Effector memory CD8-positive, alpha-beta T cell (primary cell): ENCODE data around the gene KIAA1328.

Experiments used
- ATAC-seq: fragments of 150-1000 bp; cut with Tn5 transposase; replicated peaks from 2 replicates; pipeline ENCODE4 v1.10.0; 2021; ENCODE audit warnings: mild to moderate bottlenecking, moderate library complexity
- DNase-seq, 3 experiments: peaks; one replicate each; pipeline ENCODE4 v3.0.0; 2021
- H3K27ac Mint-ChIP-seq, 2 donors: one replicate each; pipeline ENCODE4 v1.8.0; 2022; ENCODE audit warnings: mild to moderate bottlenecking in 2 of 2, mixed read lengths in 2 of 2, moderate library complexity in 2 of 2
- H3K27me3 Mint-ChIP-seq, 2 donors: one replicate each; pipeline ENCODE4 v1.8.0; 2022; ENCODE audit warnings: mixed read lengths in 2 of 2
- H3K36me3 Mint-ChIP-seq: one replicate; pipeline ENCODE4 v1.8.0; 2022; ENCODE audit warnings: mild to moderate bottlenecking, moderate library complexity, mixed read lengths; ENCODE audit not compliant: insufficient read depth
- H3K4me1 Mint-ChIP-seq, 2 donors: one replicate each; pipeline ENCODE4 v1.8.0; 2022; ENCODE audit warnings: low read depth in 2 of 2, mixed read lengths in 2 of 2
- H3K4me3 Mint-ChIP-seq, 2 donors: one replicate each; pipeline ENCODE4 v1.8.0; 2022; ENCODE audit warnings: mild to moderate bottlenecking in 2 of 2, mixed read lengths in 2 of 2, moderate library complexity in 2 of 2
- H3K9me3 Mint-ChIP-seq, 2 donors: one replicate each; pipeline ENCODE4 v1.8.0; 2022; ENCODE audit warnings: mixed read lengths in 2 of 2
- total RNA-seq, 9 experiments: gene quantifications; one replicate each; lab custom pipeline; 2026; lab: John Stamatoyannopoulos, UW

The KIAA1328 gene
- total RNA-seq: 8.6 to 34.5 (median 20.7) reads per million in 9 experiments

DNA sequence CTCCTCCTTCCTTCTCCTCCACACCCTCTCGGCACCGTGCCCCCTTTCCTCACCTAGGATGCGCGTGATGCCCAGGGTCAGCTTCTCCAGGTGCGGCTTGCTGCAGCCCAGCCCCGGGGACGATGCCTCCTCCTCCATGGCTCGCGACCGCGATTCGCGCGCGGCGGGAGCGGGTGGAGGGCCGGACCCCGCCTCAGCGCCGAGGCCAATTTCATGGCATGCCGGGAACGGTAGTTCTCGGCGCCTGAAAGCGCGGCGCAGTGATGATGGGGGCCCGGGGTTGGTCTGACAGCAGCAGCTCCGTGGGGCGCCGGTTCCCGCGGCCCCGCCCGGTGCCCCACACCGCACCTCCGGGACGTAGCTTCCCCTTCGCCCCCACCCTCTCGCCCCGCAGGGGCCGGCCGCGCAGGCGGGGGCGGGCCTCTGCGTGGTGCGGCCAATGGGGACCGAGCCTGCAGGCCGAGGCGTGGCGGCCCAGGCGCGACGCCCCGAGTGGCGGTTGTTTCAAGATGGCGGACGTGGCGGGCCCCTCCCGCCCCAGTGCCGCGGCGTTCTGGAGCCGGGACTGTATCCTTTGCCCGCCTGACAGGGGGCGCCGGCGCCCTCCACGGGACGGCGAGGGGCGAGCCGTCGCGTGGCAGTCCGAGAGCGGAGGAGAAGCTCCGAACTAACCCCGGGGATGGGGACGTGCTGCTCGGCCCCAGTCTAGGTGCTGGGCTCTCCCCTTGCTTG, at the start of gene KIAA1328, which contains the start of gene TPGS2:
Gene KIAA1328 (plus strand): TSS at position 498 of the 732 bp plus-strand sequence. CDS start 12 bp downstream, at position 510.
Gene TPGS2 (minus strand): TSS at position 373 of the 732 bp plus-strand sequence. CDS start 235 bp downstream, at position 138.
- no peaks in the 10 kb centered on the region for H3K27me3 Mint-ChIP-seq
- peak; percentile 87 for ATAC-seq

DNA sequence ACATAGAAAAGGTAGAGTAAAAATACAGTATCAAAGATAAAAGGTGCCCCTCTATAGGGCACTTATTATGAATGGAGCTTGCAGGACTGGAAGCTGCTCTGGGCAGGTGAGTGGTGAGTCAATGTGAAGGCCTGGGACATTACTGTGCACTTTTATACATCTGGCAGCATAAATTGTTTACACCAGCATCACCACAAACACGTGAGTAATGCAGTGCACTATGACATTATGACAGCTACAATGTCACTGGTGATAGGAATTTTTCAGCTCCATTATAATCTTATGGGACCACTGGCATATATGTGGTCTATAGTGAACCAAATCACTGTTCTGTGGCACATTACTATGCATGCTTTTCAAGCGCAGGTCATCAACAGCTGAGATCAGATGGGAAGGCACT, 48.2 kb upstream of the KIAA1328 start:
- ATAC-seq (no peak), DNase-seq (no peak)
- peaks cover 5% of the 10 kb centered on the region for H3K36me3 Mint-ChIP-seq
- no peak overlapping the region for H3K27ac Mint-ChIP-seq
- H3K4me1 Mint-ChIP-seq: no peaks in the 10 kb centered on the region
- no peaks in the 10 kb centered on the region for H3K27me3 Mint-ChIP-seq
- H3K4me3 Mint-ChIP-seq: no peak overlapping the region
- no peaks in the 10 kb centered on the region for H3K9me3 Mint-ChIP-seq

More for the DNA sequence above, at the start of gene KIAA1328, which contains the start of gene TPGS2:
- DNase-seq: peak; percentile 79 to 84 (median 83)
- Mint-ChIP-seq H3K4me3 (peak within 1 kb of the TSS; percentile 89 to 93), H3K36me3 (peaks cover 10% of the 10 kb centered on the region), H3K4me1 (peaks cover 26 to 27% of the 10 kb centered on the region in 2 donors), H3K9me3 (no peaks in the 10 kb centered on the region), H3K27ac (peak within 1 kb of the TSS; percentile 47 to 82)

DNA sequence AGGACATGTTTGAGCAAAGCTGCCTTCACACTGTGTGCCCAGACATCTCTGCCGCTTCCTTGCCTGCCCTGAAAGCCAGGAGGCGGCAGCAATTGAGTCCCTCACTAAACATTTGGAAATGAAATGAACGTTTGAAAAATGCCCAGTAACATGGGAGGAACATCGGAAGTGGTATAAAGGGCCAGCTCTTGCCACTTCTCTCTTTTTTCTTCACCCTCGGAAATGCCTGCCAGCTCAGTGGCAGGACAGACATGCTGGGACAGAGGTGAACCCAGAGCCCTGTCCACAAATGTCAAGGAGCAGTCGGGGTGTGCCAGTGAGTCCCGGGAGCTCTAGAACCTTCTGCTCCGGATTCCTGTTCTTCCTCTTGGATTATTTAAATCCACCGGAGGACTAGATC, 46.2 kb upstream of the KIAA1328 start:
- ATAC-seq (no peak), DNase-seq (no peak)
- H3K36me3 Mint-ChIP-seq: peaks cover 5% of the 10 kb centered on the region
- H3K4me1 Mint-ChIP-seq: no peaks in the 10 kb centered on the region
- H3K27me3 Mint-ChIP-seq: no peaks in the 10 kb centered on the region
- H3K27ac Mint-ChIP-seq: no peak overlapping the region
- H3K4me3 Mint-ChIP-seq: no peak overlapping the region
- H3K9me3 Mint-ChIP-seq: no peaks in the 10 kb centered on the region

- Mint-ChIP-seq H3K36me3 (peaks cover 13% of the 10 kb centered on the region), H3K4me3 (no peak overlapping the region), H3K4me1 (no peaks in the 10 kb centered on the region), H3K9me3 (no peaks in the 10 kb centered on the region), H3K27me3 (no peaks in the 10 kb centered on the region), H3K27ac (no peak overlapping the region)
- DNase-seq (no peak), ATAC-seq (no peak)
Observed at GRCh38 chr18:36783792-36784191, 45.1 kb upstream of the KIAA1328 start.

DNA sequence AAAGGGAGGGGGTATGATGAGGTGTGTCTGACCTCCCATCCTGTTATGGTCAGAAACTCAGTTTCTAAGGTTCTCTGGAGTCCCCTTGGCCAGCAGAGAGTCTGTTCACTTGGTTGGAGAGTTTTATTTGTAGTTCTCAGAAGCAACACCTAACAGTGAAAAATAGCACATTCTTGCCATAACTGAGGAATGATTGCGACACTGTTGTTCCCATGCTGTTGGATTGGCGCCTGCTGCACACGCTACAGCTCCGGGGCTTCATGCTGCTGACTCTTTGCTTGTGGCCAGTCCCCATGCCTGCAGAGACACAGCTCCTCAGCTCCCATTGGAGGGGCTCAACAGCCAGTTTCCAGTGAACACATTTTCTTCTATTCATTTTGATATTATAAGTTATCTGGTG, 42.2 kb upstream of the KIAA1328 start:
- DNase-seq: no peak
- H3K9me3 Mint-ChIP-seq: no peaks in the 10 kb centered on the region
- H3K4me3 Mint-ChIP-seq: no peak overlapping the region
- peaks cover 14% of the 10 kb centered on the region for H3K36me3 Mint-ChIP-seq
- no peak for ATAC-seq
- no peak overlapping the region for H3K27ac Mint-ChIP-seq
- no peaks in the 10 kb centered on the region for H3K27me3 Mint-ChIP-seq
- H3K4me1 Mint-ChIP-seq: no peaks in the 10 kb centered on the region

- H3K4me1 Mint-ChIP-seq: peaks cover 0 to 2% of the 10 kb centered on the region in 2 donors
- H3K4me3 Mint-ChIP-seq: no peak overlapping the region
- H3K9me3 Mint-ChIP-seq: no peaks in the 10 kb centered on the region
- H3K27me3 Mint-ChIP-seq: no peaks in the 10 kb centered on the region
- ATAC-seq (no peak), DNase-seq (no peak)
- H3K36me3 Mint-ChIP-seq: peaks cover 28% of the 10 kb centered on the region
- H3K27ac Mint-ChIP-seq: no peak overlapping the region
Observed at GRCh38 chr18:36792634-36793283, 36.2 kb upstream of the KIAA1328 start.

DNA sequence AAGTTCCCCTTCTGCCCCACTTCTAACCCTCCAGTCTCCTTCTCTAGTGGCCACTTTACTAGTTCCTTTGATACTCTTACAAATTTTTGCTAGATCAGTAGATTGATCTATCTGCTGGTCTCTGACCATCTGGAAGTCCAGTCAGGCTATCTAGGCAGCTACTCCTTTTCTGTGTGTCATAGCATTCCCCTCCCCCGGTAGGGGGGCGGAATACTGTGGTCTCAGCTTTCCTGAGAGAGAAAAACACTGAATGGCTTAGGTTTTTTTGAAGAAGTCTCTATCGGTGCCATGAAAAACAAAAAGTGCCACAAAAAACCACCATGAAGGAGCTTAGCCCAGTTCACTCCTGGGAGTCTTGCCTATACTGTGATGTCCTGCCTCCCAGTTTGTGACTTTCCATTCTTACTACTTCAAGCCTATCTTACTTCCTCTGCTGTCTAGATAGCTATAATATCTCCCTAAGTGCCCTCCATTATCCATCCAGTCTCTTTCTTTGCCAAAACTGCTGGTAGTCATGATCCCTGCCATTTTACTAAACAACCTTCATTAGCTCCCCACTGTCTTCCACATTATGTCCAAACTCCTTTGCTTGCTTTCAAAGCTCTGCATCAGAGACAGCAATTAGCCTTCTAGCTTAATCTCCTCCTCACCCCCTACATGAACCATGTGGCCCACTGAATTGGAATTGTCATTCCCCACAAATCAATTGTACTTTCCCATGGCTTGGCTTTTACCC, 30.0 kb upstream of the KIAA1328 start:
- ATAC-seq: no peak
- Mint-ChIP-seq H3K36me3 (peaks cover 41% of the 10 kb centered on the region), H3K27ac (peak overlapping the region in 1 of 2 donors; percentile 26), H3K4me1 (peaks cover 0 to 2% of the 10 kb centered on the region in 2 donors), H3K9me3 (no peaks in the 10 kb centered on the region), H3K4me3 (no peak overlapping the region), H3K27me3 (no peaks in the 10 kb centered on the region)
- no peak for DNase-seq

DNA sequence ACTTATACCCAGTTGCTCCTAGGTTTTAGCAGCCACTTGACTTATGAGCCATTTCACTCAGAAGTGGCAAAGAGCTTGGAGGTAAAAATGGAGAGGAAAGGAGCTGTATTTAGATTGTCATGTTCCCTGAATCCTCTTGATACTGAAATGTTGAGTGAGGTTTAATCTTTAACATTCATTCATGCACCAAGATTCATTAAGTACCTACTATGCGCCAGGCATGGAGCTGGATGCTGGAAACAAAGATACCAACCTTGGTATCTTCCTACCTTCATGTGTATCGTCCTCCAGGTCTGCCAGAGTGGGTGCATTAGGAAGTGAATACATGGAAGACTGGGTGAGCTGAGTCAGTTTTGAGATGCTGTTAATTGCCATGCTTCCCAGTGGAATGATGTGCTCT, 23.8 kb upstream of the KIAA1328 start:
- ATAC-seq (no peak), DNase-seq (no peak)
- Mint-ChIP-seq H3K36me3 (peaks cover 53% of the 10 kb centered on the region), H3K9me3 (no peaks in the 10 kb centered on the region), H3K27me3 (no peaks in the 10 kb centered on the region), H3K4me3 (no peak overlapping the region), H3K4me1 (peaks cover 0 to 6% of the 10 kb centered on the region in 2 donors), H3K27ac (no peak overlapping the region)

GRCh38 chr18:36808681-36809080, 20.2 kb upstream of the KIAA1328 start:
- Mint-ChIP-seq H3K9me3 (no peaks in the 10 kb centered on the region), H3K4me3 (no peak overlapping the region), H3K36me3 (peaks cover 38% of the 10 kb centered on the region), H3K27ac (no peak overlapping the region), H3K4me1 (peaks cover 4 to 11% of the 10 kb centered on the region in 2 donors), H3K27me3 (no peaks in the 10 kb centered on the region)
- ATAC-seq: no peak
- DNase-seq: no peak

DNA sequence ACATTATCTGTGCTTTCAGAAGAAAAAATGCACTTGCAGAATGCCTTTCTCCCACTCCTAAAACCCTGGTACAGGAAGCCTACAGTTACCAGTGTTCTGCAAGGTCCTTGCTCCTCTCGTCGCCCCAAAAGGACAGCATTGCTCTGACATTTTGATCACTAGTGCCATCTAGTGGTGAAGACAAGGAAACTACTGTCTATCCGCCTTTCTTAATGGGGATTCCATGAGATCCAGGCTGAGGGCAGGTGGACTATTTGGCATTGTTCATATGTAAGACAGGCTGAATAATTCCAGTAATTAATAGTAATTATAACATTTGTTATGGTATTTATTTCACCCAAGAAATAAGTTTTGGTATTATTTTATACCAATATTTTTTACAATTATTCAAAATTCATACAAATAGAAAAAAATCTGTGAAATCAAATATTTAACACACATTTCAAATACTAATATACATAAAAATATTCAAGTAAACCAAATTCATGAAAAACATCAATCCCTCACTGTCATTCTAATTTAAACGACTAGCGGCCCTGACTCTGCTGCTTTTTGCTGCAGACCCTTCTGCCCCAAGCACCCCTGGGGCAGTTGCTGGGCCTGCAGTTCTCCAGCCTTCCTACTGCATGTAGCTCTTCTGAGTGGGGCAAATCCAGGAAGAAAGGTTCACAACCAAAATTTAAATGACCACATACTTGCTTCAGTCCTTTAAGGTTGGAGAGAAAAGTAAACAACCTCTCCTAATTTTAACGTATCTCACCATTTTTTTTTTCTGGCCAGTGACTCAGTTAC, 19.1 kb upstream of the KIAA1328 start:
- no peaks in the 10 kb centered on the region for H3K27me3 Mint-ChIP-seq
- H3K4me3 Mint-ChIP-seq: no peak overlapping the region
- H3K9me3 Mint-ChIP-seq: no peaks in the 10 kb centered on the region
- peak; percentile 27 to 32 (median 27) for DNase-seq
- peak; percentile 99 for ATAC-seq
- H3K4me1 Mint-ChIP-seq: peaks cover 9 to 11% of the 10 kb centered on the region in 2 donors
- peaks cover 32% of the 10 kb centered on the region for H3K36me3 Mint-ChIP-seq
- H3K27ac Mint-ChIP-seq: no peak overlapping the region

GRCh38 chr18:36811430-36811829, 17.5 kb upstream of the KIAA1328 start:
- H3K27ac Mint-ChIP-seq: no peak overlapping the region
- H3K4me3 Mint-ChIP-seq: no peak overlapping the region
- H3K9me3 Mint-ChIP-seq: no peaks in the 10 kb centered on the region
- ATAC-seq (no peak), DNase-seq (no peak)
- H3K4me1 Mint-ChIP-seq: peaks cover 9 to 13% of the 10 kb centered on the region in 2 donors
- H3K36me3 Mint-ChIP-seq: peaks cover 30% of the 10 kb centered on the region
- no peaks in the 10 kb centered on the region for H3K27me3 Mint-ChIP-seq

DNA sequence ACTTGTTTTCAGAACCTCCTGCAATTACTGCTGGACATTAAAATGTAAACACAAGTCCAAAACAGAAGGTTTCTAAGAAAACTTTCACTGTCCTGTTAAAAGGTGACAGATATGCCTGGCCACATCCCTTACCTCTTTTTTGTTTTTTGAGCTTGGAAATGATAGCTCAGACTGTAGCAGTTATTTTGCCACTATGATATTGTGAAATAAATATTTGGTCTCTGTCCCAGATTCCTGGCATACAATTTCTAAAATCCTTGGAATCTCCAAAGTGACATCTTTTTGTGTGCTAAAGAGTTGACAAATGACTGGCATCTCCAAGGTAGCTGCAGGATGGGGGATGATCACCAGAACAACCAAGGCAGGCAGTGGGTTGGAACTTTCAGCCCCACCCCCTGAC, 17.0 kb upstream of the KIAA1328 start:
- Mint-ChIP-seq H3K27ac (no peak overlapping the region), H3K9me3 (no peaks in the 10 kb centered on the region), H3K4me3 (no peak overlapping the region), H3K36me3 (peaks cover 30% of the 10 kb centered on the region), H3K4me1 (peaks cover 9 to 13% of the 10 kb centered on the region in 2 donors), H3K27me3 (no peaks in the 10 kb centered on the region)
- DNase-seq: no peak
- ATAC-seq: no peak

- Mint-ChIP-seq H3K9me3 (no peaks in the 10 kb centered on the region), H3K27me3 (no peaks in the 10 kb centered on the region)
Observed at GRCh38 chr18:36812678-36813077, 16.2 kb upstream of the KIAA1328 start.

More at GRCh38 chr18:36812678-36813077, 16.2 kb upstream of the KIAA1328 start:
- ATAC-seq (no peak), DNase-seq (no peak)
- H3K4me1 Mint-ChIP-seq: peaks cover 9 to 13% of the 10 kb centered on the region in 2 donors
- peaks cover 25% of the 10 kb centered on the region for H3K36me3 Mint-ChIP-seq
- H3K27ac Mint-ChIP-seq: no peak overlapping the region
- no peak overlapping the region for H3K4me3 Mint-ChIP-seq
